ENCODE measurements around the gene AARSD1. TPM values are rescaled to one million over a fixed set of nuclear protein-coding genes. Genes with fewer than 3 reads are reported as not detected.
"Not testable (repeated sequence)": the region's sequence is repeated elsewhere in the genome, so short reads cannot be mapped to it uniquely, and the experiment has no call there.

AARSD1 gene
- total and polyA plus RNA-seq, 2 donors (not counting 1 experiment from before 2014, with no cell fraction given) = 56.5 to 60.0 TPM

DNA sequence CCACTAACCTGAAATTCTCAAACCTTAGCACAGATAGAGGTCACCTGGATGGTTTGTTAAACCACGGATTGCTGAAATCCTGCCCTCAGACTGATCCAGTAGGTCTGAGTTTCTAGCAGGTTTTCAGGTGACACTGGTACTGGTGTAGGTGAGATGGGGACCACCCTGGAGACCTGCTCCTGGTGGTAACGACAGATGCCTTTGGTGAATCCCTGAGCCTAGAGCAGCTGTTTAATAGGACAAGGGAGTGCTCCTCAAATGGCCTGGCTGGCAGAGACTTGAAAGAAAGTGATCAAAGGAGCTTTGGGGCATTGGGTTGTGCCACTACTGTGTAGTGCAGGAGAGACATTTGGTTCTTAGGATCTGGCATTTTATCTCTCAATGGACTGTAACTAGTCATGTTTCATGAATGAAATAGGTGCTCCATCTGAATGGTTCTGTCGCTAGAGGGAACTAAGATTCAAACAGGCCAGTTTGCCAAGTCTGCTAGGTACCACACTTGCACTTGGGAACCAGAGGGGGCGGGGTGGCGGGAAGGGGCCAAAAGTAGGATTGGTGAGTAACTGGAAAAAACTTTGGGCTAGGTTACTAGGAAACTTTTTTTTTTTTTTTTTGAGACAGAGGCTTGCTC is 39.4 kb upstream of the AARSD1 start:
- no peak overlapping the region for H2AFZ ChIP-seq (ENCODE audit: insufficient read depth, low read depth, low read length, poor library complexity, severe bottlenecking)
- WGBS (ENCODE audit: insufficient coverage) = 92% methylated on average over 2 of the region's 5 CpGs
- H3K36me3 ChIP-seq (replicated peaks in 1 of 2; ENCODE audit: control extremely low read depth in 1 of 2, control insufficient read depth in 1 of 2, extremely low read depth in 1 of 2, insufficient read depth in 2 of 2, low read length in 1 of 2) = peaks cover 0 to 50% of the 10 kb centered on the region in 2 experiments
- intact Hi-C loops (cut with micrococcal nuclease) = no loop called here
- H3K9me3 Mint-ChIP-seq (ENCODE audit: insufficient read depth) = no peaks in the 10 kb centered on the region
- DNase-seq = no peak
- TF ChIP-seq EZH2 (IDR thresholded peaks at IDR 0.05; ENCODE audit: borderline replicate concordance, insufficient read depth, low read depth, low read length, poor library complexity, severe bottlenecking) = no peak
- TF ChIP-seq, protein P1, sequence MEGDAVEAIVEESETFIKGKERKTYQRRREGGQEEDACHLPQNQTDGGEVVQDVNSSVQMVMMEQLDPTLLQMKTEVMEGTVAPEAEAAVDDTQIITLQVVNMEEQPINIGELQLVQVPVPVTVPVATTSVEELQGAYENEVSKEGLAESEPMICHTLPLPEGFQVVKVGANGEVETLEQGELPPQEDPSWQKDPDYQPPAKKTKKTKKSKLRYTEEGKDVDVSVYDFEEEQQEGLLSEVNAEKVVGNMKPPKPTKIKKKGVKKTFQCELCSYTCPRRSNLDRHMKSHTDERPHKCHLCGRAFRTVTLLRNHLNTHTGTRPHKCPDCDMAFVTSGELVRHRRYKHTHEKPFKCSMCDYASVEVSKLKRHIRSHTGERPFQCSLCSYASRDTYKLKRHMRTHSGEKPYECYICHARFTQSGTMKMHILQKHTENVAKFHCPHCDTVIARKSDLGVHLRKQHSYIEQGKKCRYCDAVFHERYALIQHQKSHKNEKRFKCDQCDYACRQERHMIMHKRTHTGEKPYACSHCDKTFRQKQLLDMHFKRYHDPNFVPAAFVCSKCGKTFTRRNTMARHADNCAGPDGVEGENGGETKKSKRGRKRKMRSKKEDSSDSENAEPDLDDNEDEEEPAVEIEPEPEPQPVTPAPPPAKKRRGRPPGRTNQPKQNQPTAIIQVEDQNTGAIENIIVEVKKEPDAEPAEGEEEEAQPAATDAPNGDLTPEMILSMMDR (IDR thresholded peaks at IDR 0.05) = no peak
- peaks cover 14% of the 10 kb centered on the region for H4K20me1 ChIP-seq (ENCODE audit: control insufficient read depth, insufficient read depth, low read length, poor library complexity, severe bottlenecking)
- H3K27ac ChIP-seq (ENCODE audit: low read length in 2 of 2) = peak overlapping the region in 1 of 2 donors; percentile 19
- peak overlapping the region; percentile 57 for H3K27ac Mint-ChIP-seq
- H3K9me3 ChIP-seq (ENCODE audit: control extremely low read depth in 1 of 3, control insufficient read depth in 2 of 3, insufficient read depth in 1 of 3, low read length in 2 of 3) = no peaks in the 10 kb centered on the region
- peaks cover 22 to 25% of the 10 kb centered on the region in 2 donors for H3K4me1 ChIP-seq (ENCODE audit: control insufficient read depth in 2 of 2, insufficient read depth in 2 of 2, low read length in 2 of 2)
- no peaks in the 10 kb centered on the region for H3K27me3 ChIP-seq (replicated peaks in 1 of 4; ENCODE audit: control extremely low read depth in 1 of 4, control insufficient read depth in 3 of 4, insufficient read depth in 4 of 4, low read length in 3 of 4)
- H3K79me2 ChIP-seq (ENCODE audit: control insufficient read depth, insufficient read depth, low read length) = peaks cover 33% of the 10 kb centered on the region
- CTCF ChIA-PET = no interaction called here
- POLR2A ChIA-PET = no interaction called here
- no peak overlapping the region for H3K4me3 ChIP-seq (ENCODE audit: control extremely low read depth in 1 of 5, extremely low read depth in 1 of 5, insufficient read depth in 1 of 5, low read depth in 2 of 5, low read length in 4 of 5)
- H3K4me3 Mint-ChIP-seq = no peak overlapping the region
- no peak overlapping the region for H3K4me2 ChIP-seq (replicated peaks; ENCODE audit: low read depth, low read length, poor library complexity, severe bottlenecking)
- H3K27me3 Mint-ChIP-seq = no peaks in the 10 kb centered on the region
- H3K9ac ChIP-seq (ENCODE audit: low read length) = no peak overlapping the region
- no peak for ATAC-seq (ENCODE audit: low read depth)
- peaks cover 26% of the 10 kb centered on the region for H3K4me1 Mint-ChIP-seq

DNA sequence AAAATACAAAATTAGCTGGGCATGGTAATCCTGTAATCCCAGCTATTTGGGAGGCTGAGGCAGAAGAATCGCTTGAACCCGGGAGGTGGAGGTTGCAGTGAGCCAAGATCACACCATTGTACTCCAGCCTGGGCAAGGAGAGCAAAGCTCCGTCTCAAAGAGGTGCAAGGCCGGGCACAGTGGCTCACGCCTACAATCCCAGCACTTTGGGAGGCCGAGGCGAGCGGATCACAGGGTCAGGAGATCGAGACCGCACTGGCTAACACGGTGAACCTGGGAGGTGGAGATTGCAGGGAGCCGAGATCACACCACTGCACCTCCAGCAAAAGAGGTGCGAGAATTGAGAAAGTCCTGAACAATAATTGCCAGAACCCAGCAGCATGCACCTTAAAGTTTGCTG is 36.6 kb upstream of the AARSD1 start:
- POLR2A ChIA-PET; ATAC-seq (ENCODE audit: low read depth); H3K27me3 ChIP-seq (replicated peaks in 1 of 4; ENCODE audit: control extremely low read depth in 1 of 4, control insufficient read depth in 3 of 4, insufficient read depth in 4 of 4, low read length in 3 of 4); H3K4me3 Mint-ChIP-seq; H3K9me3 Mint-ChIP-seq (ENCODE audit: insufficient read depth); H3K27me3 Mint-ChIP-seq; H2AFZ ChIP-seq (ENCODE audit: insufficient read depth, low read depth, low read length, poor library complexity, severe bottlenecking); H3K27ac ChIP-seq (ENCODE audit: low read length in 2 of 2); H3K27ac Mint-ChIP-seq; H3K4me3 ChIP-seq (ENCODE audit: control extremely low read depth in 1 of 5, extremely low read depth in 1 of 5, insufficient read depth in 1 of 5, low read depth in 2 of 5, low read length in 4 of 5); DNase-seq; intact Hi-C loops (cut with micrococcal nuclease); H3K9ac ChIP-seq (ENCODE audit: low read length); H3K9me3 ChIP-seq (ENCODE audit: control extremely low read depth in 1 of 3, control insufficient read depth in 2 of 3, insufficient read depth in 1 of 3, low read length in 2 of 3); H3K4me2 ChIP-seq (replicated peaks; ENCODE audit: low read depth, low read length, poor library complexity, severe bottlenecking): not testable (repeated sequence)
- 98% methylated on average over 13 of the region's 13 CpGs for WGBS (ENCODE audit: insufficient coverage)
- peaks cover 16% of the 10 kb centered on the region for H4K20me1 ChIP-seq (ENCODE audit: control insufficient read depth, insufficient read depth, low read length, poor library complexity, severe bottlenecking)
- peaks cover 32% of the 10 kb centered on the region for H3K4me1 Mint-ChIP-seq
- H3K79me2 ChIP-seq (ENCODE audit: control insufficient read depth, insufficient read depth, low read length) = peaks cover 17% of the 10 kb centered on the region
- H3K4me1 ChIP-seq (ENCODE audit: control insufficient read depth in 2 of 2, insufficient read depth in 2 of 2, low read length in 2 of 2) = peaks cover 20 to 22% of the 10 kb centered on the region in 2 donors
- H3K36me3 ChIP-seq (replicated peaks in 1 of 2; ENCODE audit: control extremely low read depth in 1 of 2, control insufficient read depth in 1 of 2, extremely low read depth in 1 of 2, insufficient read depth in 2 of 2, low read length in 1 of 2) = peaks cover 0 to 50% of the 10 kb centered on the region in 2 experiments
- CTCF ChIA-PET = interaction anchor here (1.1 to 1.4 kb wide), 2 partner anchors 23 to 338 kb away, joined by 3 to 6 read pairs; no protein-coding TSS in a partner anchor

All from B cell (primary cell).